Prostate gland (tissue), 2 donors: Measurements from ENCODE around the gene CREG2.

ENCODE experiments used
- POLR2A ChIP-seq: fragments of 450-650 bp; IDR thresholded peaks from one replicate; pipeline ENCODE4 v1.6.1; 2016; ENCODE audit warnings: antibody characterized with exemption, mild to moderate bottlenecking
- POLR2AphosphoS5 ChIP-seq: sonication (generic); formaldehyde crosslinking; IDR thresholded peaks from one replicate; pipeline ENCODE4 v1.6.1; 2017; ENCODE audit warnings: antibody characterized with exemption
- TF ChIP-seq, protein P1 (sequence below), 4 experiments: fragments of 200-600 bp in 2 of 4; fragments of 450-650 bp in 2 of 4; sonication (generic) in 2 of 4; IDR thresholded peaks; 1 replicate in 3 of 4; 2 replicates in 1 of 4; pipeline ENCODE4 v1.5.1; 2016 to 2019; ENCODE audit warnings: antibody characterized with exemption in 4 of 4, mild to moderate bottlenecking in 2 of 4, moderate library complexity in 2 of 4

DNA sequence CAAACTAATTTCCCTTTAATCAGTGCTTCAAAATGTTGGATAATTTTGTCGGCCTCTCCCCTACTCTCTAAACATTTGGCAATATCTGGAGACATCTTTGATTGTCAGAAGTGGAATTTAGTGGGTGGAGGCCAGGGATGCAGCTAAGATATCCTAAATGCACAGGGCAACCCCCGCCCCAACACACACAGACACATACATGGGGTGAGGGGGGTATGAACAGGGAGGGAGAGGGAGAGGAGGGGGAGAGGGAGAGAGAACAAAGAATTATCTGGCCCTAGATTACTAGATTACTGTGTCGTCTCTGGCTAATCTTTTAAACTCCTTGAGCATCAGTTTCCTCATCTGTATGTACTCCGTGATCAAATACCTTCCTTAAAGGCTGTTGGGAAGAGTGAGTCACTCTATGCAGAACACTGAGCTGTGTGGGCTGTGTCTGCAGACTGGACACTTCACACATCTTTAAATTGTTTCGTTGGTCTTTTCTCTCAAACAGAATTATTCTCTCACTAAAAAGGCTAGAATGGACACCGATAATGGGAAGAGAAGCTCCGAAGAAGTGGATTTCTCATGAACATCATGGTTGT, 81.7 kb downstream of the CREG2 start:
- TF ChIP-seq, protein P1, sequence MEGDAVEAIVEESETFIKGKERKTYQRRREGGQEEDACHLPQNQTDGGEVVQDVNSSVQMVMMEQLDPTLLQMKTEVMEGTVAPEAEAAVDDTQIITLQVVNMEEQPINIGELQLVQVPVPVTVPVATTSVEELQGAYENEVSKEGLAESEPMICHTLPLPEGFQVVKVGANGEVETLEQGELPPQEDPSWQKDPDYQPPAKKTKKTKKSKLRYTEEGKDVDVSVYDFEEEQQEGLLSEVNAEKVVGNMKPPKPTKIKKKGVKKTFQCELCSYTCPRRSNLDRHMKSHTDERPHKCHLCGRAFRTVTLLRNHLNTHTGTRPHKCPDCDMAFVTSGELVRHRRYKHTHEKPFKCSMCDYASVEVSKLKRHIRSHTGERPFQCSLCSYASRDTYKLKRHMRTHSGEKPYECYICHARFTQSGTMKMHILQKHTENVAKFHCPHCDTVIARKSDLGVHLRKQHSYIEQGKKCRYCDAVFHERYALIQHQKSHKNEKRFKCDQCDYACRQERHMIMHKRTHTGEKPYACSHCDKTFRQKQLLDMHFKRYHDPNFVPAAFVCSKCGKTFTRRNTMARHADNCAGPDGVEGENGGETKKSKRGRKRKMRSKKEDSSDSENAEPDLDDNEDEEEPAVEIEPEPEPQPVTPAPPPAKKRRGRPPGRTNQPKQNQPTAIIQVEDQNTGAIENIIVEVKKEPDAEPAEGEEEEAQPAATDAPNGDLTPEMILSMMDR (IDR thresholded peaks at IDR 0.05): no peak
- TF ChIP-seq POLR2AphosphoS5 (no peak), POLR2A (no peak)
